Left hindlimb (tissue), 1 donor: ENCODE measurements around the gene WDR48.
"Not testable (repeated sequence)": the region's sequence is repeated elsewhere in the genome, so short reads cannot be mapped to it uniquely, and the experiment has no call there.

ENCODE experiments used
- DNase-seq: peaks from one replicate; pipeline ENCODE4 v3.0.0-alpha.2; 2018

The WDR48 gene

GRCh38 chr3:39051649-39052561, at the start of gene WDR48, which contains the start of gene SCN11A:
Gene WDR48, plus strand, starts transcription at chr3:39052016. Its CDS starts 10 bp downstream, at chr3:39052026.
Gene SCN11A, minus strand, starts transcription at chr3:39051944. Its CDS starts 101,582 bp downstream, at chr3:38950362.
- peak; percentile 95 for DNase-seq

GRCh38 chr3:39005295-39005694, 46.5 kb upstream of the WDR48 start:
- DNase-seq = no peak

GRCh38 chr3:39011191-39011736, 40.6 kb upstream of the WDR48 start:
- DNase-seq = no peak

- no peak for DNase-seq
Observed at GRCh38 chr3:39013289-39013688, 38.5 kb upstream of the WDR48 start.

GRCh38 chr3:39013921-39014509, 37.8 kb upstream of the WDR48 start:
- no peak for DNase-seq

- no peak for DNase-seq
Observed at GRCh38 chr3:39015418-39015817, 36.4 kb upstream of the WDR48 start.

- no peak for DNase-seq
Observed at GRCh38 chr3:39019299-39019698, 32.5 kb upstream of the WDR48 start.

- no peak for DNase-seq
Observed at GRCh38 chr3:39021029-39021428, 30.8 kb upstream of the WDR48 start.

- no peak for DNase-seq
Observed at GRCh38 chr3:39021465-39022285, 30.1 kb upstream of the WDR48 start.

GRCh38 chr3:39022286-39022630, 29.6 kb upstream of the WDR48 start:
- DNase-seq = no peak

GRCh38 chr3:39024497-39024896, 27.3 kb upstream of the WDR48 start:
- DNase-seq = no peak

GRCh38 chr3:39025222-39025970, 26.4 kb upstream of the WDR48 start:
- no peak for DNase-seq

GRCh38 chr3:39028546-39028945, 23.3 kb upstream of the WDR48 start:
- DNase-seq = no peak

- DNase-seq = no peak
Observed at GRCh38 chr3:39029556-39029955, 22.3 kb upstream of the WDR48 start.

GRCh38 chr3:39038165-39038564, 13.7 kb upstream of the WDR48 start:
- no peak for DNase-seq

- no peak for DNase-seq
Observed at GRCh38 chr3:39050029-39050428, 1.8 kb upstream of the WDR48 start.

- DNase-seq = no peak
Observed at GRCh38 chr3:39052583-39052982, 767 bp downstream of the WDR48 start.

- DNase-seq = no peak
Observed at GRCh38 chr3:39053696-39054095, 1.9 kb downstream of the WDR48 start.

GRCh38 chr3:39056151-39056550, 4.3 kb downstream of the WDR48 start:
- no peak for DNase-seq

- not testable (repeated sequence) for DNase-seq
Observed at GRCh38 chr3:39061228-39061627, 9.4 kb downstream of the WDR48 start.

- DNase-seq = no peak
Observed at GRCh38 chr3:39062180-39062579, 10.4 kb downstream of the WDR48 start.

- no peak for DNase-seq
Observed at GRCh38 chr3:39063143-39063542, 11.3 kb downstream of the WDR48 start.
